Brain microvascular endothelial cell (primary cell): ENCODE data around the gene HPCAL4.

Experiments
- DNase-seq: peaks from one replicate; pipeline ENCODE4 v3.0.0-alpha.2; 2020
- H3K27ac ChIP-seq: fragments of 250-450 bp; sonication (Bioruptor Pico); 2 replicates; pipeline ENCODE4 v1.5.1; 2020; ENCODE audit warnings: mild to moderate bottlenecking, moderate library complexity
- H3K27me3 ChIP-seq: fragments of 250-450 bp; sonication (Bioruptor Pico); replicated peaks from 2 replicates; pipeline ENCODE4 v1.5.1; 2020; ENCODE audit warnings: mild to moderate bottlenecking
- H3K36me3 ChIP-seq: fragments of 250-450 bp; sonication (Bioruptor Pico); replicated peaks from 2 replicates; pipeline ENCODE4 v1.5.1; 2020; ENCODE audit warnings: mild to moderate bottlenecking
- H3K4me3 ChIP-seq: 2 replicates; pipeline ENCODE4 v1.5.1; 2011; ENCODE audit warnings: low read depth, mild to moderate bottlenecking, control low read depth, low read length, moderate library complexity
- CTCF ChIP-seq: IDR thresholded peaks from 2 replicates; pipeline ENCODE4 v1.5.1; 2011; ENCODE audit warnings: low read depth, mild to moderate bottlenecking, moderate library complexity, low read length, control low read depth, inconsistent platforms; ENCODE audit errors: missing control alignments
- in situ Hi-C: cut with HindIII; loops from 2 replicates; pipeline ENCODE4 v1.10.0; 2017; ENCODE audit warnings: low sequenced_read_pairs, low pct_ligation_motif_present

HPCAL4 gene

GRCh38 chr1:39688706-39689105 is 2.5 kb downstream of the HPCAL4 start:
- no peak for DNase-seq
- no peaks in the 10 kb centered on the region for H3K36me3 ChIP-seq
- no peak overlapping the region for H3K27ac ChIP-seq
- peaks cover 73% of the 10 kb centered on the region for H3K27me3 ChIP-seq
- H3K4me3 ChIP-seq = no peak overlapping the region
- TF ChIP-seq CTCF = no peak
- in situ Hi-C loops = no loop called here

- in situ Hi-C loops = no loop called here
- Histone ChIP-seq H3K36me3 (no peaks in the 10 kb centered on the region), H3K27ac (no peak overlapping the region), H3K4me3 (no peak overlapping the region), H3K27me3 (peaks cover 73% of the 10 kb centered on the region)
- no peak for DNase-seq
- no peak for TF ChIP-seq CTCF
Measured at GRCh38 chr1:39687243-39687642, 4.0 kb downstream of the HPCAL4 start.

GRCh38 chr1:39685071-39685470 is 6.2 kb downstream of the HPCAL4 start:
- Histone ChIP-seq H3K36me3 (no peaks in the 10 kb centered on the region), H3K27ac (no peak overlapping the region), H3K27me3 (peaks cover 72% of the 10 kb centered on the region), H3K4me3 (no peak overlapping the region)
- DNase-seq = no peak
- in situ Hi-C loops = no loop called here
- TF ChIP-seq CTCF = no peak

- no peak overlapping the region for H3K4me3 ChIP-seq
- in situ Hi-C loops = no loop called here
- DNase-seq = no peak
Measured at GRCh38 chr1:39684313-39684664, 6.9 kb downstream of the HPCAL4 start.

GRCh38 chr1:39683591-39684312 is 7.5 kb downstream of the HPCAL4 start:
- no peak overlapping the region for H3K27ac ChIP-seq
- no peak for DNase-seq

More at GRCh38 chr1:39684313-39684664, 6.9 kb downstream of the HPCAL4 start:
- Histone ChIP-seq H3K27ac (no peak overlapping the region), H3K36me3 (no peaks in the 10 kb centered on the region), H3K27me3 (peaks cover 65% of the 10 kb centered on the region)
- TF ChIP-seq CTCF = no peak

More at GRCh38 chr1:39683591-39684312, 7.5 kb downstream of the HPCAL4 start:
- in situ Hi-C loops = no loop called here
- H3K36me3 ChIP-seq = no peaks in the 10 kb centered on the region
- no peak for TF ChIP-seq CTCF
- no peak overlapping the region for H3K4me3 ChIP-seq
- peaks cover 60% of the 10 kb centered on the region for H3K27me3 ChIP-seq
